ENCODE results near the gene VAMP5.

The VAMP5 gene

GRCh38 chr2:85553184-85553583 is 31.0 kb upstream of the VAMP5 start:
- no peak overlapping the region for H2BK5ac ChIP-seq (ENCODE audit: low read depth, low read length, poor library complexity)
- no peak overlapping the region for H2BK120ac ChIP-seq (ENCODE audit: insufficient read depth, low read length, poor library complexity)
- no peak overlapping the region for H4K91ac ChIP-seq (ENCODE audit: low read depth, low read length)
- H3K4me3 ChIP-seq (ENCODE audit: low read depth, low read length): no peak overlapping the region
- DNase-seq: no peak
- H3K27ac ChIP-seq (ENCODE audit: low read depth, low read length): no peak overlapping the region
- no peaks in the 10 kb centered on the region for H3K79me1 ChIP-seq (ENCODE audit: low read length)
- peaks cover 29 to 59% of the 10 kb centered on the region in 2 experiments for H3K36me3 ChIP-seq (ENCODE audit: control insufficient read depth in 1 of 2, insufficient read depth in 2 of 2, low read length in 2 of 2)
- H2BK12ac ChIP-seq (ENCODE audit: low read length): no peak overlapping the region
- H3K23ac ChIP-seq (ENCODE audit: low read length): no peak overlapping the region
- H3K4me1 ChIP-seq (ENCODE audit: control insufficient read depth in 1 of 2, insufficient read depth in 2 of 2, low read length in 2 of 2): no peaks in the 10 kb centered on the region
- no peak overlapping the region for H3K9ac ChIP-seq (ENCODE audit: low read length)
- H4K12ac ChIP-seq (ENCODE audit: low read depth, low read length): no peak overlapping the region
- H3K14ac ChIP-seq (ENCODE audit: low read length): no peak overlapping the region
- H4K8ac ChIP-seq (ENCODE audit: low read depth, low read length): no peak overlapping the region
- no peaks in the 10 kb centered on the region for H3K79me2 ChIP-seq (ENCODE audit: control insufficient read depth, insufficient read depth, low read length, poor library complexity)
- no peak overlapping the region for H2AK5ac ChIP-seq (ENCODE audit: low read length)
- no peak overlapping the region for H3K18ac ChIP-seq (ENCODE audit: low read length)
- H2AFZ ChIP-seq (ENCODE audit: insufficient read depth, low read length, poor library complexity): no peak overlapping the region
- no peak overlapping the region for H3K4me2 ChIP-seq (ENCODE audit: low read length)
- H3K27me3 ChIP-seq (ENCODE audit: insufficient read depth, low read length): no peaks in the 10 kb centered on the region
- no peaks in the 10 kb centered on the region for H3K9me3 ChIP-seq (ENCODE audit: insufficient read depth, low read depth, low read length)
- H3K4ac ChIP-seq (ENCODE audit: low read depth, low read length): no peak overlapping the region
- WGBS (ENCODE audit: extremely low coverage, insufficient coverage, insufficient read length): no CpG with 5 or more reads among the region's 6 CpGs

- no peak overlapping the region for H3K4ac ChIP-seq (ENCODE audit: low read depth, low read length)
- H4K8ac ChIP-seq (ENCODE audit: low read depth, low read length): no peak overlapping the region
- no peak overlapping the region for H2BK120ac ChIP-seq (ENCODE audit: insufficient read depth, low read length, poor library complexity)
- H2BK5ac ChIP-seq (ENCODE audit: low read depth, low read length, poor library complexity): no peak overlapping the region
- WGBS (ENCODE audit: extremely low coverage, insufficient coverage, insufficient read length): no CpG with 5 or more reads among the region's 3 CpGs
- H3K27ac ChIP-seq (ENCODE audit: low read depth, low read length): no peak overlapping the region
- no peaks in the 10 kb centered on the region for H3K9me3 ChIP-seq (ENCODE audit: insufficient read depth, low read depth, low read length)
- peaks cover 34 to 57% of the 10 kb centered on the region in 2 experiments for H3K36me3 ChIP-seq (ENCODE audit: control insufficient read depth in 1 of 2, insufficient read depth in 2 of 2, low read length in 2 of 2)
- no peak overlapping the region for H4K12ac ChIP-seq (ENCODE audit: low read depth, low read length)
- no peak overlapping the region for H3K23ac ChIP-seq (ENCODE audit: low read length)
- no peaks in the 10 kb centered on the region for H3K79me2 ChIP-seq (ENCODE audit: control insufficient read depth, insufficient read depth, low read length, poor library complexity)
- no peak overlapping the region for H4K91ac ChIP-seq (ENCODE audit: low read depth, low read length)
- no peak overlapping the region for H3K14ac ChIP-seq (ENCODE audit: low read length)
- H3K4me2 ChIP-seq (ENCODE audit: low read length): no peak overlapping the region
- no peak overlapping the region for H2AK5ac ChIP-seq (ENCODE audit: low read length)
- no peak overlapping the region for H3K9ac ChIP-seq (ENCODE audit: low read length)
- H3K4me3 ChIP-seq (ENCODE audit: low read depth, low read length): no peak overlapping the region
- H3K18ac ChIP-seq (ENCODE audit: low read length): no peak overlapping the region
- H2AFZ ChIP-seq (ENCODE audit: insufficient read depth, low read length, poor library complexity): no peak overlapping the region
- no peaks in the 10 kb centered on the region for H3K4me1 ChIP-seq (ENCODE audit: control insufficient read depth in 1 of 2, insufficient read depth in 2 of 2, low read length in 2 of 2)
- DNase-seq: no peak
- no peaks in the 10 kb centered on the region for H3K27me3 ChIP-seq (ENCODE audit: insufficient read depth, low read length)
- no peak overlapping the region for H2BK12ac ChIP-seq (ENCODE audit: low read length)
- no peaks in the 10 kb centered on the region for H3K79me1 ChIP-seq (ENCODE audit: low read length)
Measured at GRCh38 chr2:85554980-85555612, 29.1 kb upstream of the VAMP5 start.

GRCh38 chr2:85557130-85557529 is 27.1 kb upstream of the VAMP5 start:
- H3K4me1 ChIP-seq (ENCODE audit: control insufficient read depth in 1 of 2, insufficient read depth in 2 of 2, low read length in 2 of 2): no peaks in the 10 kb centered on the region
- H2BK5ac ChIP-seq (ENCODE audit: low read depth, low read length, poor library complexity): no peak overlapping the region
- H3K9me3 ChIP-seq (ENCODE audit: insufficient read depth, low read depth, low read length): no peaks in the 10 kb centered on the region
- no peak overlapping the region for H2BK12ac ChIP-seq (ENCODE audit: low read length)
- H3K9ac ChIP-seq (ENCODE audit: low read length): no peak overlapping the region
- no peak overlapping the region for H3K14ac ChIP-seq (ENCODE audit: low read length)
- no CpG with 5 or more reads among the region's 5 CpGs for WGBS (ENCODE audit: extremely low coverage, insufficient coverage, insufficient read length)
- DNase-seq: peak in 1 of 2 donors; percentile 51
- no peak overlapping the region for H4K91ac ChIP-seq (ENCODE audit: low read depth, low read length)
- no peak overlapping the region for H2AK5ac ChIP-seq (ENCODE audit: low read length)
- peaks cover 5% of the 10 kb centered on the region for H3K79me1 ChIP-seq (ENCODE audit: low read length)
- no peaks in the 10 kb centered on the region for H3K27me3 ChIP-seq (ENCODE audit: insufficient read depth, low read length)
- H3K27ac ChIP-seq (ENCODE audit: low read depth, low read length): no peak overlapping the region
- H3K4me2 ChIP-seq (ENCODE audit: low read length): no peak overlapping the region
- H3K36me3 ChIP-seq (ENCODE audit: control insufficient read depth in 1 of 2, insufficient read depth in 2 of 2, low read length in 2 of 2): peaks cover 24 to 38% of the 10 kb centered on the region in 2 experiments
- no peak overlapping the region for H2AFZ ChIP-seq (ENCODE audit: insufficient read depth, low read length, poor library complexity)
- peaks cover 6% of the 10 kb centered on the region for H3K79me2 ChIP-seq (ENCODE audit: control insufficient read depth, insufficient read depth, low read length, poor library complexity)
- H4K12ac ChIP-seq (ENCODE audit: low read depth, low read length): no peak overlapping the region
- H3K4me3 ChIP-seq (ENCODE audit: low read depth, low read length): no peak overlapping the region
- no peak overlapping the region for H3K4ac ChIP-seq (ENCODE audit: low read depth, low read length)
- no peak overlapping the region for H3K23ac ChIP-seq (ENCODE audit: low read length)
- H4K8ac ChIP-seq (ENCODE audit: low read depth, low read length): no peak overlapping the region
- H2BK120ac ChIP-seq (ENCODE audit: insufficient read depth, low read length, poor library complexity): no peak overlapping the region
- no peak overlapping the region for H3K18ac ChIP-seq (ENCODE audit: low read length)

GRCh38 chr2:85558160-85558559 is 26.1 kb upstream of the VAMP5 start:
- Histone ChIP-seq H2AFZ (ENCODE audit: insufficient read depth, low read length, poor library complexity) (no peak overlapping the region), H3K27ac (ENCODE audit: low read depth, low read length) (no peak overlapping the region), H2AK5ac (ENCODE audit: low read length) (no peak overlapping the region), H2BK12ac (ENCODE audit: low read length) (no peak overlapping the region), H4K8ac (ENCODE audit: low read depth, low read length) (no peak overlapping the region), H4K12ac (ENCODE audit: low read depth, low read length) (no peak overlapping the region), H2BK120ac (ENCODE audit: insufficient read depth, low read length, poor library complexity) (no peak overlapping the region), H3K14ac (ENCODE audit: low read length) (no peak overlapping the region), H3K9ac (ENCODE audit: low read length) (no peak overlapping the region), H3K27me3 (ENCODE audit: insufficient read depth, low read length) (no peaks in the 10 kb centered on the region), H3K4me2 (ENCODE audit: low read length) (no peak overlapping the region), H3K79me2 (ENCODE audit: control insufficient read depth, insufficient read depth, low read length, poor library complexity) (peaks cover 6% of the 10 kb centered on the region), H3K4me1 (ENCODE audit: control insufficient read depth in 1 of 2, insufficient read depth in 2 of 2, low read length in 2 of 2) (no peaks in the 10 kb centered on the region), H3K18ac (ENCODE audit: low read length) (no peak overlapping the region), H4K91ac (ENCODE audit: low read depth, low read length) (no peak overlapping the region), H3K36me3 (ENCODE audit: control insufficient read depth in 1 of 2, insufficient read depth in 2 of 2, low read length in 2 of 2) (peaks cover 19 to 33% of the 10 kb centered on the region in 2 experiments), H3K4ac (ENCODE audit: low read depth, low read length) (no peak overlapping the region), H3K79me1 (ENCODE audit: low read length) (peaks cover 5% of the 10 kb centered on the region), H3K4me3 (ENCODE audit: low read depth, low read length) (no peak overlapping the region), H3K9me3 (ENCODE audit: insufficient read depth, low read depth, low read length) (no peaks in the 10 kb centered on the region), H3K23ac (ENCODE audit: low read length) (no peak overlapping the region), H2BK5ac (ENCODE audit: low read depth, low read length, poor library complexity) (no peak overlapping the region)
- WGBS (ENCODE audit: extremely low coverage, insufficient coverage, insufficient read length): no CpG with 5 or more reads among the region's 1 CpG
- peak in 1 of 2 donors; percentile 52 for DNase-seq
